Spinal cord (tissue), 10 donors: Measurements from ENCODE around the gene TYW1B. TPM values are rescaled to one million over a fixed set of nuclear protein-coding genes. Genes with fewer than 3 reads are reported as not detected.
"Not testable (repeated sequence)": the region's sequence is repeated elsewhere in the genome, so short reads cannot be mapped to it uniquely, and the experiment has no call there.

Experiments used
- DNase-seq, 6 donors: peaks; one replicate each; pipeline versions ENCODE4 v3.0.0 to v3.0.0-alpha.2; 2013 to 2015; ENCODE audit warnings: low spot score in 6 of 6, low read depth in 4 of 6
- H3K27ac ChIP-seq: one replicate; pipeline ENCODE4 v1.5.1; 2013; ENCODE audit warnings: low read depth, low read length, control low read depth
- H3K27me3 ChIP-seq: one replicate; pipeline ENCODE4 v1.6.1; 2013; ENCODE audit warnings: low read length; ENCODE audit not compliant: control insufficient read depth, insufficient read depth
- H3K36me3 ChIP-seq: one replicate; pipeline ENCODE4 v1.6.1; 2013; ENCODE audit warnings: low read length; ENCODE audit not compliant: control insufficient read depth, insufficient read depth
- H3K4me1 ChIP-seq: one replicate; pipeline ENCODE4 v1.6.1; 2013; ENCODE audit warnings: low read length; ENCODE audit not compliant: control insufficient read depth, insufficient read depth
- H3K4me3 ChIP-seq: one replicate; pipeline ENCODE4 v1.5.1; 2013; ENCODE audit warnings: low read depth, low read length, control low read depth
- H3K9me3 ChIP-seq: one replicate; pipeline ENCODE4 v1.6.1; 2013; ENCODE audit warnings: low read length; ENCODE audit not compliant: control insufficient read depth, insufficient read depth
- WGBS: methylation state at CpG from one replicate; pipeline ENCODE4 v1.1.5; 2013; ENCODE audit warnings: missing lambda C conversion rate; ENCODE audit not compliant: insufficient coverage; 5-methylcytosine and 5-hydroxymethylcytosine counted together
- polyA plus RNA-seq, 2 donors: library from polyadenylated mRNA; unstranded; fragments of 120-200 nt; gene quantifications; one replicate each; pipeline ENCODE4 v1.2.1, GENCODE V29; 2013; ENCODE audit not compliant: insufficient read length in 2 of 2
- total RNA-seq, 2 donors: library from RNA; depleted of rRNA in 1 of 2; stranded (reverse); fragments of 120-200 nt in 1 of 2; fragments of >200 nt in 1 of 2; gene quantifications; one replicate each; pipeline versions ENCODE4 v1.2.3 to v1.2.4, GENCODE V29; 2013 to 2014
- donor health status: healthy.

Gene TYW1B
- total and polyA plus RNA-seq, 4 donors: 2.4 to 11.5 (median 5.3) TPM

DNA sequence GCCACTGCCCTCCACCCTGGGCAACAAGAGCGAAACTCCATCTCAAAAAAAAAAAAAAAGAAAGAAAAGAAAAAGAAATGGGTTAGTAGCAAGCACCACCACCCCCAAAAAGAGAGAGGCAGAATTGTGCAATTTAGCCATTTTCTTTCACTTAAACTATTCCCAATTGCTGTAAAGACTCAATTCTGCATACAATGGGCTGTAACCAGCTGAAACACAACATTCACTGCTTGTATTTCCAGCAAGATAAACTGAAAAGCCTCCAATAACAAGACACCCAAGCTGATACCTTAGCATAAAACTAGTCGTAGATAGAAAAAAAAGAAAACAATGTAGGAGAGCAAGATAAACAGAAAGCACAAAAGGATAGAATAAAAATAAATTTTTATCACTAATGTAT is 84.2 kb downstream of the TYW1B start:
- H3K4me3 ChIP-seq, H3K36me3 ChIP-seq, H3K27me3 ChIP-seq, H3K9me3 ChIP-seq, H3K27ac ChIP-seq, H3K4me1 ChIP-seq: not testable (repeated sequence)
- WGBS: no CpG with 5 or more reads among the region's 2 CpGs
- peak in 1 of 6 donors; percentile 3 for DNase-seq

- not testable (repeated sequence) for H3K9me3 ChIP-seq, H3K4me1 ChIP-seq, H3K27me3 ChIP-seq, H3K4me3 ChIP-seq, DNase-seq, H3K36me3 ChIP-seq, H3K27ac ChIP-seq
- no CpG with 5 or more reads among the region's 11 CpGs for WGBS
Measured at GRCh38 chr7:72739716-72740115, 88.3 kb downstream of the TYW1B start.

- not testable (repeated sequence) for DNase-seq, H3K4me3 ChIP-seq, H3K27me3 ChIP-seq, H3K36me3 ChIP-seq, H3K9me3 ChIP-seq, H3K27ac ChIP-seq, H3K4me1 ChIP-seq
- WGBS: 90% methylated on average over 3 of the region's 4 CpGs
Measured at GRCh38 chr7:72735855-72736254, 92.1 kb downstream of the TYW1B start.

DNA sequence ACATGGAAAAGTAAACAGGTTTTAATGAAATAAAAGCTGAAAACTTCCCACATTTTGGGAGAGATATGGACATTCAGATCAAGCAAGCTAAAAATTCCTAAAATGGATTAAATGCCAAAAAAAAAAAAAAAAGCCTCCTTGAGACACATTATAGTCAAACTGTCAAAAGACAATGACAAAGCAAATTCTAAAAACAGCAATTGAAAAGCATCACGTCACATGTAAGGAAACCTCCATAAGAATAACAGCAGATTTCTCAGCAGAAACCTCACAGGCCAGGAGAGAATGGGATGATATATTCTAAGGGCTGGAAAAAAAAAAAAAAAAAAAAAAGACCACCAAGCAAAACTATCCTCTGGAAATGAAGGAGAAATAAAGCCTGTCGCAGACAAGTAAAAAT is 97.2 kb downstream of the TYW1B start:
- not testable (repeated sequence) for H3K4me3 ChIP-seq, H3K4me1 ChIP-seq, H3K27me3 ChIP-seq, H3K36me3 ChIP-seq, DNase-seq, H3K9me3 ChIP-seq, H3K27ac ChIP-seq
- WGBS: no CpG with 5 or more reads among the region's 2 CpGs

DNA sequence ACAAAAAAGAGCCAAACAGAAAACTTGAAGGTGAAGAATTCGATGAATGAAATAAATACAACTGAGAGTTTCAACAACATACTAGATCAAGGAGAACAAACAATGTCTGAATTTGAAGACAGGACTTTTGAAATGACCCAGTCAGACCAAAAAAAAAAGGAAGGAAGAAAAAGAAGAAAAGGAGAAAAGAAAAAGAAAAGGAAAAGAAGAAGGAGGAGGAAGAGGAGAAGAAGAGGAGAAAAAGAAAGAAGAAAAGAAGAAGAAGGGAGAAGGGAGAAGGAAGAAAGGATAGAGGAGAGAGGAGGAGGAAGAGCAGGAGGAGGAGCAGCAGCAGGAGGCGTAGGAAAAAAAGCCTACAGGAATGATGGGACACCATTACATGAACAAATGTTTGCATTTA is 97.6 kb downstream of the TYW1B start:
- H3K4me3 ChIP-seq, H3K27me3 ChIP-seq, H3K9me3 ChIP-seq, DNase-seq, H3K4me1 ChIP-seq, H3K27ac ChIP-seq, H3K36me3 ChIP-seq: not testable (repeated sequence)
- WGBS: no CpG with 5 or more reads among the region's 2 CpGs

- H3K4me1 ChIP-seq, DNase-seq, H3K27ac ChIP-seq, H3K9me3 ChIP-seq, H3K4me3 ChIP-seq, H3K36me3 ChIP-seq, H3K27me3 ChIP-seq: not testable (repeated sequence)
- WGBS: no CpG with 5 or more reads among the region's 2 CpGs
Measured at GRCh38 chr7:72729130-72729529, 98.9 kb downstream of the TYW1B start.

- H3K4me3 ChIP-seq, H3K4me1 ChIP-seq, H3K27me3 ChIP-seq, DNase-seq, H3K36me3 ChIP-seq, H3K27ac ChIP-seq, H3K9me3 ChIP-seq: not testable (repeated sequence)
- 88% methylated on average over 3 of the region's 7 CpGs for WGBS
Measured at GRCh38 chr7:72722694-72723093, 105.3 kb downstream of the TYW1B start.

GRCh38 chr7:72720890-72721289 is 107.1 kb downstream of the TYW1B start:
- not testable (repeated sequence) for H3K27me3 ChIP-seq, H3K36me3 ChIP-seq, H3K4me1 ChIP-seq, H3K4me3 ChIP-seq, DNase-seq, H3K9me3 ChIP-seq, H3K27ac ChIP-seq
- WGBS: no CpG with 5 or more reads among the region's 4 CpGs

DNA sequence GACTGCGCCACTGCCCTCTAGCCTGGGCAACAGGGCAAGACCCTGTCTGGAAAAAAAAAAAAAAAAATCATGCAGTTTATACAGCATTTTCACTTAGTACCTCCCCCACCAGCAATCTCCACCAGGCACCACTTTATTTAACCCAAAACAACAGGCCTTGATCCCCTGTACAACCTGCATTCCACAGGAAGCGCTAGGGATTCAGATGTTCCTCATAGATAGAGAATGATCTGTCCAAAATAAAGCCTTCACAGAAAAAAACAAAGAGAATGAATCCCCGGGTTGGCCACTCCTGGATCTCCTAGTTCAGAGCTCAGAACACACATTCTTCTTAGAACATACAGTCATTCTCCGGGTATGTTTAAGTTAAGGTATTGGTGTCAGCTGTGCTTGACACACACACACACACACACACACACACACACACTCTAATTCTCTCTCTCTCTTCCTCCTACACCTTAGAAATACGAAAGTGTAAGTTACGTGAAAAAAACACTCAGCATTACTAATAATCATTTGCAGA is 110.7 kb downstream of the TYW1B start:
- H3K4me3 ChIP-seq, H3K36me3 ChIP-seq, H3K27me3 ChIP-seq, H3K9me3 ChIP-seq, H3K4me1 ChIP-seq, DNase-seq, H3K27ac ChIP-seq: not testable (repeated sequence)
- 100% methylated on average over 1 of the region's 6 CpGs for WGBS

DNA sequence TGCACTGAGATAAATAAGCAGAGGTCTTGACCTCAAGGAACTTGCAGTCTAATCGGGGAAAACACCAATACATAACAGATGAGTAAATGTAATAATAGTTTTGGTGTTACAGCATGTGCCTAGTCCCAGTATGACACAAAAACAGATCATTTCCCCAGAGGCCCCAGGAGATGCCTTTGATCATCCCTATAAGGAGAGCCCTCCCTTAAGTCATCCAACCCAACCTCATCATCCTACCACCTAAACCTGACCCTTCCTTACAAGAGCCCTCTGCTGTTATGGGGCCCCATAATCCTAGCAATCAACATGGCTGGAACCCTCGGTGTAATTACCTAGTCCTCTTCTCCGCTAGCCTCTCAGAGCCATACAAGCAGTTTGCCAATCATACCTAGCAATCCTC is 116.1 kb downstream of the TYW1B start:
- H3K27ac ChIP-seq, H3K4me1 ChIP-seq, H3K9me3 ChIP-seq, DNase-seq, H3K27me3 ChIP-seq, H3K36me3 ChIP-seq, H3K4me3 ChIP-seq: not testable (repeated sequence)
- no CpG with 5 or more reads among the region's 3 CpGs for WGBS
